Heart left ventricle (tissue), 13 donors: ENCODE measurements around the gene CCDC33.

Experiments
- CTCF ChIP-seq, 12 donors: fragments of 200-600 bp; sonication (generic) in 4 of 12; IDR thresholded peaks; one replicate each; pipeline versions ENCODE4 v1.5.0 to v1.8.0; 2018 to 2022; ENCODE audit warnings: antibody characterized with exemption in 12 of 12, mild to moderate bottlenecking in 5 of 12
- POLR2A ChIP-seq, 2 donors: fragments of 450-650 bp; IDR thresholded peaks; one replicate each; pipeline ENCODE4 v1.6.1; 2017; ENCODE audit warnings: antibody characterized with exemption in 2 of 2, mild to moderate bottlenecking in 2 of 2, moderate library complexity in 2 of 2
- donor health status: ischemic (EF 13 %, LVEDD 7.1; RV severe dilation, severe dysfunction).
- donor health status: DM: no; HTN: yes; CAD: no.
- donor health status: DM: no; HTN: no; CAD: no.
- donor health status: ischemic (EF 25% LVEDD 6.9; RV normal size, moderate dysfunction).
- donor health status: ischemic (EF 25% LVEDD 5.7; RV mildly dilated, moderate dysfunction).
- donor health status: ischemic (EF 35%, LVEDD 5.7; RV mildly dilated, moderate dysfunction).
- donor health status: nonischemic (EF 11% LVEDD 7.7; RV severe dilation, severe dysfunction).
- donor health status: DM: yes; HTN: yes; CAD: no.
- donor health status: PGD.
- donor health status: ischemic (EF 29% LVEDD 5.4; RV normal size, mild dysfunction).
- donor health status: nonischemic (EF 23%, LVEDD 6.1; RV moderate dilation, normal function).

GRCh38 chr15:74188216-74188615 lies 47.9 kb upstream of the CCDC33 start:
- TF ChIP-seq POLR2A (IDR thresholded peaks at IDR 0.05), result no peak
- no peak for TF ChIP-seq CTCF (IDR thresholded peaks at IDR 0.05)
